ENCODE results near the gene SHH. TPM values are rescaled to one million over a fixed set of nuclear protein-coding genes. Genes with fewer than 3 reads are reported as not detected.
"Not testable (repeated sequence)": the region's sequence is repeated elsewhere in the genome, so short reads cannot be mapped to it uniquely, and the experiment has no call there.

The SHH gene
- total RNA-seq, 4 donors from 2014 or later = 0.21 to 0.68 TPM; not detected in 2

- Histone ChIP-seq H3K9me3 (no peaks in the 10 kb centered on the region), H3K4me1 (no peaks in the 10 kb centered on the region), H3K27ac (no peak overlapping the region), H3K27me3 (peaks cover 78% of the 10 kb centered on the region), H3K36me3 (no peaks in the 10 kb centered on the region), H3K4me3 (no peak overlapping the region)
- WGBS = 78% methylated on average over 13 of the region's 13 CpGs
- TF ChIP-seq EP300 (IDR thresholded peaks at IDR 0.05) (no peak), POLR2A (IDR thresholded peaks at IDR 0.05) (no peak), POLR2AphosphoS5 (IDR thresholded peaks at IDR 0.05) (no peak), CTCF (IDR thresholded peaks at IDR 0.05) (no peak)
- no peak for DNase-seq (ENCODE audit: low spot score in 2 of 2)
Observed at GRCh38 chr7:155820788-155821187, 8.5 kb upstream of the SHH start.

- Histone ChIP-seq H3K27me3 (peaks cover 81% of the 10 kb centered on the region), H3K9me3 (no peaks in the 10 kb centered on the region), H3K4me1 (no peaks in the 10 kb centered on the region), H3K4me3 (no peak overlapping the region), H3K27ac (no peak overlapping the region), H3K36me3 (no peaks in the 10 kb centered on the region)
- 83% methylated on average over 10 of the region's 18 CpGs for WGBS
- TF ChIP-seq EP300 (IDR thresholded peaks at IDR 0.05) (no peak), CTCF (IDR thresholded peaks at IDR 0.05) (no peak), POLR2A (IDR thresholded peaks at IDR 0.05) (no peak), POLR2AphosphoS5 (IDR thresholded peaks at IDR 0.05) (no peak)
- peak in 1 of 2 donors; percentile 35 for DNase-seq (ENCODE audit: low spot score in 2 of 2)
Observed at GRCh38 chr7:155820246-155820645, 8.0 kb upstream of the SHH start.

- no peak overlapping the region for H3K27ac ChIP-seq
- DNase-seq (ENCODE audit: low spot score in 2 of 2) = no peak
- no peaks in the 10 kb centered on the region for H3K36me3 ChIP-seq
- H3K4me1 ChIP-seq = no peaks in the 10 kb centered on the region
- 88% methylated on average over 6 of the region's 12 CpGs for WGBS
- H3K4me3 ChIP-seq = no peak overlapping the region
- H3K27me3 ChIP-seq = peaks cover 84% of the 10 kb centered on the region
- TF ChIP-seq POLR2AphosphoS5 (IDR thresholded peaks at IDR 0.05) = no peak
- no peak for TF ChIP-seq POLR2A (IDR thresholded peaks at IDR 0.05)
- no peaks in the 10 kb centered on the region for H3K9me3 ChIP-seq
Observed at GRCh38 chr7:155819186-155819585, 6.9 kb upstream of the SHH start.

GRCh38 chr7:155818820-155819168 lies 6.5 kb upstream of the SHH start:
- 75% methylated on average over 6 of the region's 6 CpGs for WGBS

GRCh38 chr7:155818154-155818819 lies 6.0 kb upstream of the SHH start:
- peaks cover 91% of the 10 kb centered on the region for H3K27me3 ChIP-seq

More at GRCh38 chr7:155818820-155819168, 6.5 kb upstream of the SHH start:
- DNase-seq (ENCODE audit: low spot score in 2 of 2) = no peak
- Histone ChIP-seq H3K4me1 (no peaks in the 10 kb centered on the region), H3K27ac (no peak overlapping the region), H3K4me3 (no peak overlapping the region), H3K27me3 (peaks cover 86% of the 10 kb centered on the region), H3K36me3 (no peaks in the 10 kb centered on the region), H3K9me3 (no peaks in the 10 kb centered on the region)
- TF ChIP-seq POLR2A (IDR thresholded peaks at IDR 0.05) (no peak), POLR2AphosphoS5 (IDR thresholded peaks at IDR 0.05) (no peak)

GRCh38 chr7:155817515-155817914 lies 5.3 kb upstream of the SHH start:
- H3K36me3 ChIP-seq; H3K9me3 ChIP-seq; DNase-seq (ENCODE audit: low spot score in 2 of 2); H3K27ac ChIP-seq; H3K4me1 ChIP-seq; H3K4me3 ChIP-seq: not testable (repeated sequence)
- WGBS = 50% methylated on average over 1 of the region's 4 CpGs
- peaks cover 95% of the 10 kb centered on the region for H3K27me3 ChIP-seq

More at GRCh38 chr7:155818154-155818819, 6.0 kb upstream of the SHH start:
- peak in 1 of 2 donors; percentile 48 for DNase-seq (ENCODE audit: low spot score in 2 of 2)
- no peak overlapping the region for H3K4me3 ChIP-seq
- H3K9me3 ChIP-seq = no peaks in the 10 kb centered on the region
- no peaks in the 10 kb centered on the region for H3K4me1 ChIP-seq
- 71% methylated on average over 15 of the region's 21 CpGs for WGBS
- TF ChIP-seq EP300 (IDR thresholded peaks at IDR 0.05) (no peak), CTCF (IDR thresholded peaks at IDR 0.05) (no peak), POLR2A (IDR thresholded peaks at IDR 0.05) (no peak), POLR2AphosphoS5 (IDR thresholded peaks at IDR 0.05) (no peak)
- H3K27ac ChIP-seq = no peak overlapping the region
- no peaks in the 10 kb centered on the region for H3K36me3 ChIP-seq

GRCh38 chr7:155816996-155817395 lies 4.7 kb upstream of the SHH start:
- H3K27ac ChIP-seq = no peak overlapping the region
- WGBS = 83% methylated on average over 10 of the region's 16 CpGs
- H3K9me3 ChIP-seq = no peaks in the 10 kb centered on the region
- TF ChIP-seq POLR2A (IDR thresholded peaks at IDR 0.05) = no peak
- no peak for TF ChIP-seq POLR2AphosphoS5 (IDR thresholded peaks at IDR 0.05)
- no peak for TF ChIP-seq EP300 (IDR thresholded peaks at IDR 0.05)
- TF ChIP-seq CTCF (IDR thresholded peaks at IDR 0.05) = no peak
- peaks cover 2% of the 10 kb centered on the region for H3K4me1 ChIP-seq
- H3K36me3 ChIP-seq = no peaks in the 10 kb centered on the region
- peaks cover 96% of the 10 kb centered on the region for H3K27me3 ChIP-seq
- no peak overlapping the region for H3K4me3 ChIP-seq
- DNase-seq (ENCODE audit: low spot score in 2 of 2) = peak in 1 of 2 donors; percentile 47
